Osteocyte (in vitro differentiated cells): ENCODE results near the gene SPHKAP. TPM values are rescaled to one million over a fixed set of nuclear protein-coding genes. Genes with fewer than 3 reads are reported as not detected.

Source experiments
- DNase-seq: peaks from one replicate; pipeline ENCODE4 v3.0.0; 2021; ENCODE audit warnings: mixed read lengths; ENCODE audit not compliant: unreplicated experiment; ENCODE audit errors: extremely low spot score
- H3K27ac Mint-ChIP-seq: one replicate; pipeline ENCODE4 v1.8.0; 2021; ENCODE audit warnings: mild to moderate bottlenecking, mixed read lengths; ENCODE audit not compliant: unreplicated experiment
- H3K27me3 Mint-ChIP-seq: one replicate; pipeline ENCODE4 v1.8.0; 2021; ENCODE audit warnings: mixed read lengths; ENCODE audit not compliant: unreplicated experiment
- H3K36me3 Mint-ChIP-seq: one replicate; pipeline ENCODE4 v1.8.0; 2021; ENCODE audit warnings: mixed read lengths; ENCODE audit not compliant: unreplicated experiment
- H3K4me1 Mint-ChIP-seq: one replicate; pipeline ENCODE4 v1.8.0; 2021; ENCODE audit warnings: mixed read lengths; ENCODE audit not compliant: unreplicated experiment
- H3K4me3 Mint-ChIP-seq: one replicate; pipeline ENCODE4 v1.8.0; 2021; ENCODE audit warnings: mild to moderate bottlenecking, moderate library complexity, mixed read lengths; ENCODE audit not compliant: unreplicated experiment
- H3K9me3 Mint-ChIP-seq: one replicate; pipeline ENCODE4 v1.8.0; 2021; ENCODE audit warnings: mixed read lengths; ENCODE audit not compliant: unreplicated experiment
- total RNA-seq: library from RNA; stranded (reverse); gene quantifications from 2 replicates; pipeline ENCODE4 v1.2.1, GENCODE V29; 2021
- TF ChIP-seq, protein P1 (sequence below): fragments of 200-600 bp; sonication (generic); IDR thresholded peaks from 2 replicates; pipeline ENCODE4 v1.5.0; 2021; ENCODE audit warnings: antibody characterized with exemption, mild to moderate bottlenecking, moderate library complexity

SPHKAP gene
- total RNA-seq, 1 donor from 2014 or later, result not detected

DNA sequence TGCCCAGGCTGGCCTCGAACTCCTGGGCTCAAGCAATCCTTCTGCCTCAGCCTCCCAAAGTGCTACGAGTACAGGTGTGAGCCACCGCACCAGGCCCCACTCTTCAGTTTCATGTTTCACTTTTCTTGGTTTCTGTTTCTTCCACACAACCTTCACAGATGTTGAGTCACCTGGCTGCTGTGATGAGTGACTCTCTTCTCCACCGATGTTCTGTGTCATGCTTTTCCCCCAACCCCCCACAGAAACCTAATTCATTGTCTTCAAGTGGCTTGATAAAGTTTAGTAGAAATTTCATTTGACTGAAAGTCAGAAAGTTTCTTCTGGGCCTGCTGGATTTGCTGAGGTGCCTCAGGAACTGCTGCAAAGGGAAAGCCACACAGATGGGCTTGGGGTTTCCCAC lies 78.5 kb downstream of the SPHKAP start:
- H3K27ac Mint-ChIP-seq, result no peak overlapping the region
- no peak for DNase-seq
- TF ChIP-seq, protein P1, sequence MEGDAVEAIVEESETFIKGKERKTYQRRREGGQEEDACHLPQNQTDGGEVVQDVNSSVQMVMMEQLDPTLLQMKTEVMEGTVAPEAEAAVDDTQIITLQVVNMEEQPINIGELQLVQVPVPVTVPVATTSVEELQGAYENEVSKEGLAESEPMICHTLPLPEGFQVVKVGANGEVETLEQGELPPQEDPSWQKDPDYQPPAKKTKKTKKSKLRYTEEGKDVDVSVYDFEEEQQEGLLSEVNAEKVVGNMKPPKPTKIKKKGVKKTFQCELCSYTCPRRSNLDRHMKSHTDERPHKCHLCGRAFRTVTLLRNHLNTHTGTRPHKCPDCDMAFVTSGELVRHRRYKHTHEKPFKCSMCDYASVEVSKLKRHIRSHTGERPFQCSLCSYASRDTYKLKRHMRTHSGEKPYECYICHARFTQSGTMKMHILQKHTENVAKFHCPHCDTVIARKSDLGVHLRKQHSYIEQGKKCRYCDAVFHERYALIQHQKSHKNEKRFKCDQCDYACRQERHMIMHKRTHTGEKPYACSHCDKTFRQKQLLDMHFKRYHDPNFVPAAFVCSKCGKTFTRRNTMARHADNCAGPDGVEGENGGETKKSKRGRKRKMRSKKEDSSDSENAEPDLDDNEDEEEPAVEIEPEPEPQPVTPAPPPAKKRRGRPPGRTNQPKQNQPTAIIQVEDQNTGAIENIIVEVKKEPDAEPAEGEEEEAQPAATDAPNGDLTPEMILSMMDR, result no peak
- peaks cover 15% of the 10 kb centered on the region for H3K9me3 Mint-ChIP-seq
- H3K27me3 Mint-ChIP-seq, result peaks cover 3% of the 10 kb centered on the region
- no peaks in the 10 kb centered on the region for H3K36me3 Mint-ChIP-seq
- H3K4me3 Mint-ChIP-seq, result no peak overlapping the region
- no peaks in the 10 kb centered on the region for H3K4me1 Mint-ChIP-seq

DNA sequence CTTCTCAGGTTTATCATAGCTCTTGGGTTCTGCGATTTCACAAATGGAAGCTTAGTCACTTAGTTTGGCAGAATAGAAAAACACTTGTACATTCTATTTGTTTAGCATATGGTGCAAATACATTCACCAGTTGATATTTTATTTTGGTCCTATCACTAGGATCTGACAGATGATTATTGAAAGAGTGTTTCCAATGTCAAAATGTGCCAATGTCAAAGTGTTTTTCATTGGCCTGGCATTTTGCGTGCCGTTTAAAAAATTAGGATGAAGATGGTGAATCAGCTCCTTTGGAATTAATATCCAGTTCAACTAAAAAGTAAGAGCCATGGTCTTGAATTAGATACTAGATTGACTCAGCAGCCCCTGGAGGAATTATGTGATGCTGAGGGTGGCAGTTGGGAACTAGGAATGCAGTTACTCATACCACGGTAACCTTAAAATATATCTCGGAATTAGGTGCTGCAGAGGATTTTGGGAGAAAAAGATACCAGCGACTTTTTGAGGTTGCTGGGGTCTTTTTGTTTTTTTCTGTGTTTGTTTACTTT lies 87.0 kb downstream of the SPHKAP start:
- no peaks in the 10 kb centered on the region for H3K4me1 Mint-ChIP-seq
- H3K27me3 Mint-ChIP-seq, result no peaks in the 10 kb centered on the region
- peaks cover 11% of the 10 kb centered on the region for H3K9me3 Mint-ChIP-seq
- no peak overlapping the region for H3K4me3 Mint-ChIP-seq
- no peak for DNase-seq
- H3K27ac Mint-ChIP-seq, result no peak overlapping the region
- no peaks in the 10 kb centered on the region for H3K36me3 Mint-ChIP-seq
- TF ChIP-seq, protein P1, result no peak

DNA sequence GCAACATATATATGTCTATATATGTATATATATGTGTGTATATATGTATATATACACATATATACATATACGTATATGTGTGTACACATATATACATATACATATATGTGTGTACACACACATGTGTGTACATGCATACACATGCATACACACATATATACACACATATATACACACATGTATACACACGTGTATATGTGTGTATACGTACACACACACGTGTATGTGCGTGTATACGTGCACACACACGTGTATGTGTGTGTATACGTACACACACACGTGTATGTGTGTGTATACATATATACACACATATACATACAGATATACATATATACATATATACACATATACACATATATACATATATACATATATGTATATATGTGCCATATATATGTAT lies 89.4 kb downstream of the SPHKAP start:
- Mint-ChIP-seq H3K27ac (no peak overlapping the region), H3K4me1 (no peaks in the 10 kb centered on the region), H3K36me3 (no peaks in the 10 kb centered on the region), H3K27me3 (no peaks in the 10 kb centered on the region), H3K9me3 (peaks cover 10% of the 10 kb centered on the region), H3K4me3 (no peak overlapping the region)
- TF ChIP-seq, protein P1, result no peak
- DNase-seq, result no peak

DNA sequence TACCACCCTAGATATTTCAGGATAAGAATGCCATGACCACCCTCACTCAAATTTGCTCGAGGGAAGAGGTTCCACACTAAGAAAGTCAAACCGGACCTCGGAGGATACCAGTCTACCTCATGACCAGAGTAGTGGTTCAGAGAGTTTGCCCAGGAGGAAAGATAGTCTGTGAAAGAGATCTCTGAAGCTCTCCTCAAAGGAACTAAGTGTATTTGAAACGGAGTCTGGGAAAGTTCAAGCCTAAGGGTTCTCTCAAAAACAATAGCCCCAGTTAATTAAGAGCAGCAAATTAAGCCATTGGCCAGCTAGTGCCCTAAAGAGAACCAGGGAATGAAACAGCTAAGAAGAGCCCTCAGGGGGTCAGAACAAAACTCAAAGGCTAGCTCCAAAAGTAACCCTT lies 94.9 kb downstream of the SPHKAP start:
- Mint-ChIP-seq H3K9me3 (peaks cover 10% of the 10 kb centered on the region), H3K36me3 (no peaks in the 10 kb centered on the region), H3K4me1 (no peaks in the 10 kb centered on the region), H3K27me3 (no peaks in the 10 kb centered on the region), H3K27ac (no peak overlapping the region), H3K4me3 (no peak overlapping the region)
- TF ChIP-seq, protein P1, result no peak
- no peak for DNase-seq

DNA sequence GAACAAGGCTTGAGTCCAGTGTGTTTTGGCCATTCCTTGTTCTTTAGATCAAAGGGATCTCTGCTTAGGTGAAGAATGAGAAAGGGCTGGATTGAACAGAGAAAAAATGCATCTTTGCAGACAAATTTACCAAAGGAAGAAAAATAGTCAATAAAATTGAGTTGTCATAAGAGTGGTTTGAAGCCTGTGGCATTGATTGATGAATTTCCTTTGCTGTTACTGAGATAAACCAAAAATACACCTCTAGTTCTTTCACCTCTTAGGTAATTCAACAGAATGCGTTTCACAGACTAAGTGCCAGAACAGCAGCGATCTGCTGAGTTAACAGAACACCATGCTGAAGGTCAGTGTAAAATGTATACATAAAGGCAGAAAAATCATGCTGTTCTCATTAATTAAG lies 96.8 kb downstream of the SPHKAP start:
- no peak overlapping the region for H3K27ac Mint-ChIP-seq
- no peaks in the 10 kb centered on the region for H3K4me1 Mint-ChIP-seq
- no peak overlapping the region for H3K4me3 Mint-ChIP-seq
- TF ChIP-seq, protein P1, result no peak
- H3K27me3 Mint-ChIP-seq, result no peaks in the 10 kb centered on the region
- H3K9me3 Mint-ChIP-seq, result peaks cover 8% of the 10 kb centered on the region
- no peak for DNase-seq
- H3K36me3 Mint-ChIP-seq, result no peaks in the 10 kb centered on the region
